K562 (cell line): ENCODE measurements around the gene TENM4. TPM values are rescaled to one million over a fixed set of nuclear protein-coding genes. Genes with fewer than 3 reads are reported as not detected.

ENCODE experiments used
- ATAC-seq: fragments of 200-7000 bp; cut with Tn5 transposase; 3 replicates; pipeline ENCODE4 v1.9.1; 2020; ENCODE audit warnings: moderate library complexity
- BruUV-seq: library from RNA; stranded (reverse); fragments of 400-500 nt; replicated peaks from 2 replicates; lab custom pipeline; 2021; lab: Mats Ljungman, UMichigan
- CTCF ChIA-PET: fragments of 300-600 bp; formaldehyde crosslinking; extraction: SDS; loops from one replicate; lab custom pipeline; 2021; ENCODE audit warnings: low intra/inter-chr PET ratio; lab: Yijun Ruan, JAX
- POLR2A ChIA-PET: fragments of 300-600, 350-650 bp; sonication (Branson Sonifier 250); formaldehyde crosslinking; extraction: SDS; loops from one replicate; lab custom pipeline; 2021; ENCODE audit warnings: antibody characterized with exemption, inconsistent platforms; lab: Yijun Ruan, JAX
- DNase-seq, 4 experiments: peaks; one replicate each; pipeline versions ENCODE4 v3.0.0 to v3.0.0-alpha.2; 2011 to 2018; ENCODE audit warnings: low spot score in 3 of 4, mixed read lengths in 3 of 4; ENCODE audit errors: extremely low read depth in 1 of 4
- FAIRE-seq: peaks from 2 replicates; lab custom pipeline; 2011; peaks lifted over from hg19 to GRCh38; lab: Jason Lieb, UNC
- H2AFZ ChIP-seq: 2 replicates; pipeline ENCODE4 v1.6.0; 2011; ENCODE audit warnings: low read depth, low read length, control low read depth, inconsistent platforms
- H3K27ac ChIP-seq: fragments of 200-600 bp; 3 replicates; pipeline ENCODE4 v1.8.0; 2011; ENCODE audit warnings: low read depth, mild to moderate bottlenecking, control low read depth, inconsistent platforms, low read length, moderate library complexity, mixed read lengths; ENCODE audit errors: extremely low read depth
- H3K27me3 ChIP-seq, 2 experiments: fragments of 300-600 bp in 1 of 2; 2 replicates in 1 of 2; 3 replicates in 1 of 2; pipeline versions ENCODE4 v1.6.0 to v1.8.0; 2011; ENCODE audit warnings: inconsistent platforms in 2 of 2, low read length in 2 of 2, mild to moderate bottlenecking in 1 of 2, mixed read lengths in 1 of 2, moderate library complexity in 1 of 2; ENCODE audit not compliant: control insufficient read depth in 2 of 2, insufficient read depth in 2 of 2
- H3K36me3 ChIP-seq: fragments of 300-600 bp; 3 replicates; pipeline ENCODE4 v1.8.0; 2011; ENCODE audit warnings: mild to moderate bottlenecking, low read length, inconsistent platforms; ENCODE audit not compliant: control insufficient read depth, insufficient read depth
- H3K4me1 ChIP-seq, 2 experiments: fragments of 200-600 bp in 1 of 2; replicated peaks in 1 of 2; 2 replicates in 1 of 2; 3 replicates in 1 of 2; pipeline versions ENCODE4 v1.5.1 to v1.8.0; 2011; ENCODE audit warnings: inconsistent platforms in 2 of 2, low read length in 2 of 2, mild to moderate bottlenecking in 1 of 2, mixed read lengths in 1 of 2, moderate library complexity in 1 of 2; ENCODE audit not compliant: control insufficient read depth in 2 of 2, insufficient read depth in 2 of 2
- H3K4me2 ChIP-seq: 2 replicates; pipeline ENCODE4 v1.6.1; 2011; ENCODE audit warnings: low read length, control low read depth, inconsistent platforms, mixed read lengths; ENCODE audit not compliant: insufficient read depth
- H3K4me3 ChIP-seq: fragments of 200-600 bp; sonication (generic), shearing (Covaris generic); 2 replicates; pipeline ENCODE4 v1.5.1; 2016; ENCODE audit warnings: control low read depth, inconsistent platforms
- H3K79me2 ChIP-seq: fragments of 200-600 bp; 3 replicates; pipeline ENCODE4 v1.8.0; 2011; ENCODE audit warnings: low read length, inconsistent platforms; ENCODE audit not compliant: control insufficient read depth, insufficient read depth
- H3K9ac ChIP-seq, 2 experiments: 2 replicates each; pipeline versions ENCODE4 v1.6.0 to v1.6.1; 2011; ENCODE audit warnings: low read depth in 2 of 2, low read length in 2 of 2, control low read depth in 1 of 2, inconsistent platforms in 1 of 2, mild to moderate bottlenecking in 1 of 2, mixed read lengths in 1 of 2; ENCODE audit not compliant: insufficient read depth in 1 of 2
- H3K9me1 ChIP-seq: one replicate; pipeline ENCODE4 v1.6.0; 2011; ENCODE audit warnings: inconsistent platforms, mild to moderate bottlenecking, low read length, moderate library complexity; ENCODE audit not compliant: control insufficient read depth, insufficient read depth
- H3K9me3 ChIP-seq: replicated peaks from 2 replicates; pipeline ENCODE4 v1.5.1; 2011; ENCODE audit warnings: low read depth, low read length, inconsistent platforms; ENCODE audit not compliant: control insufficient read depth, insufficient read depth
- H4K20me1 ChIP-seq: replicated peaks from 2 replicates; pipeline ENCODE4 v1.6.1; 2011; ENCODE audit warnings: low read length, inconsistent platforms, mixed read lengths; ENCODE audit not compliant: control insufficient read depth, insufficient read depth
- BCL6 ChIP-seq: fragments of 250-450 bp; sonication (Bioruptor Pico); IDR thresholded peaks from 2 replicates; pipeline ENCODE4 v1.4.0; 2020
- BMI1 ChIP-seq: fragments of 150-350 bp; IDR thresholded peaks from 2 replicates; pipeline ENCODE4 v1.6.1; 2014; ENCODE audit warnings: low read length
- CHD4 ChIP-seq: fragments of 200-600 bp; sonication (generic); IDR thresholded peaks from 3 replicates; pipeline ENCODE4 v1.6.1; 2012; ENCODE audit warnings: low read depth, mild to moderate bottlenecking, mixed read lengths, low read length, inconsistent platforms; ENCODE audit not compliant: insufficient read depth, insufficient replicate concordance, poor library complexity, severe bottlenecking
- EGR1 ChIP-seq: fragments of 450-650 bp; conservative IDR thresholded peaks from 2 replicates; pipeline ENCODE4 v1.6.1; 2017; ENCODE audit warnings: mild to moderate bottlenecking
- ELF2 ChIP-seq: fragments of 250-450 bp; sonication (Bioruptor Pico); IDR thresholded peaks from 2 replicates; pipeline ENCODE4 v1.5.0; 2021; ENCODE audit warnings: mild to moderate bottlenecking
- ETV1 ChIP-seq: fragments of 450-650 bp; conservative IDR thresholded peaks from 2 replicates; pipeline ENCODE4 v1.6.1; 2016; ENCODE audit warnings: missing genetic modification characterization, control low read depth, low read depth, missing compliant biosample characterization
- ILK ChIP-seq: fragments of 450-650 bp; IDR thresholded peaks from 2 replicates; pipeline ENCODE4 v1.6.1; 2016; ENCODE audit warnings: missing genetic modification characterization, low read depth, mild to moderate bottlenecking, missing compliant biosample characterization, moderate library complexity, borderline replicate concordance
- RFX1 ChIP-seq: fragments of 450-650 bp; IDR thresholded peaks from 2 replicates; pipeline ENCODE4 v1.6.1; 2016; ENCODE audit warnings: mild to moderate bottlenecking, moderate library complexity
- THRB ChIP-seq: fragments of 450-650 bp; formaldehyde crosslinking; conservative IDR thresholded peaks from 2 replicates; pipeline ENCODE4 v1.4.0; 2022; ENCODE audit warnings: mild to moderate bottlenecking, missing genetic modification characterization
- U2AF1 ChIP-seq: fragments of 200-400 bp; formaldehyde crosslinking; optimal IDR thresholded peaks from 2 replicates; pipeline ENCODE3; 2017; ENCODE audit warnings: mild to moderate bottlenecking, low read depth, low read length, moderate library complexity
- ZKSCAN3 ChIP-seq: fragments of 250-450 bp; sonication (Bioruptor Pico); IDR thresholded peaks from 2 replicates; pipeline ENCODE4 v1.4.0; 2020
- ZNF175 ChIP-seq: fragments of 200-800 bp; sonication (Bioruptor generic); IDR thresholded peaks from 2 replicates; pipeline ENCODE4 v1.6.1; 2016; ENCODE audit warnings: low read depth, mild to moderate bottlenecking, missing genetic modification characterization, missing compliant biosample characterization
- WGBS: fragments of 100-300 bp; shearing (Covaris generic); methylation state at CpG from one replicate; pipeline ENCODE4 v1.1.6; 2016; ENCODE audit warnings: low coverage, mixed read lengths; ENCODE audit not compliant: insufficient coverage; ENCODE audit errors: missing lambda C conversion rate; 5-methylcytosine and 5-hydroxymethylcytosine counted together
- in situ Hi-C: fragments of 300-500 bp; cut with MboI; formaldehyde crosslinking; loops from 4 replicates; pipeline ENCODE4 v1.15.0; 2018; ENCODE audit warnings: inconsistent platforms, mixed read lengths
- intact Hi-C: fragments of 100-400 bp; cut with micrococcal nuclease; formaldehyde crosslinking; loops from 2 replicates; pipeline ENCODE4 v1.14.2; 2022
- polyA plus RNA-seq, 8 experiments: library from polyadenylated mRNA; depleted of rRNA in 4 of 8; stranded (reverse) in 5 of 8; unstranded in 3 of 8; fragments of >200 nt; fragmentation: Nextera tagmentation in 2 of 8; fragmentation: Illumina TruSeq in 1 of 8; extraction: Ambion mirVana in 2 of 8; extraction: Trizol in 1 of 8; gene quantifications; 2 replicates each; pipeline versions ENCODE4 v1.2.1 to v1.2.3, GENCODE V29; 2011 to 2014; ENCODE audit warnings: inconsistent platforms in 1 of 8, missing spikeins in 1 of 8
- total RNA-seq, 7 experiments: library from RNA; depleted of rRNA in 6 of 7; stranded (reverse); fragments of >200 nt in 6 of 7; fragmentation: Illumina TruSeq in 2 of 7; extraction: Trizol in 2 of 7; gene quantifications; 2 replicates each; pipeline versions ENCODE4 v1.2.1 to v1.2.3, GENCODE V29; 2011 to 2021; ENCODE audit warnings: low replicate concordance in 1 of 7
- TF ChIP-seq, protein P1 (sequence below): fragments of 450-650 bp; IDR thresholded peaks from 2 replicates; pipeline ENCODE4 v1.6.1; 2017; ENCODE audit warnings: mild to moderate bottlenecking, moderate library complexity

The TENM4 gene
- total and polyA plus RNA-seq, 9 of the 15 experiments (the other 6 are each of a cell fraction or from before 2014, with no cell fraction given) = 0.16 TPM; not detected in 8

DNA sequence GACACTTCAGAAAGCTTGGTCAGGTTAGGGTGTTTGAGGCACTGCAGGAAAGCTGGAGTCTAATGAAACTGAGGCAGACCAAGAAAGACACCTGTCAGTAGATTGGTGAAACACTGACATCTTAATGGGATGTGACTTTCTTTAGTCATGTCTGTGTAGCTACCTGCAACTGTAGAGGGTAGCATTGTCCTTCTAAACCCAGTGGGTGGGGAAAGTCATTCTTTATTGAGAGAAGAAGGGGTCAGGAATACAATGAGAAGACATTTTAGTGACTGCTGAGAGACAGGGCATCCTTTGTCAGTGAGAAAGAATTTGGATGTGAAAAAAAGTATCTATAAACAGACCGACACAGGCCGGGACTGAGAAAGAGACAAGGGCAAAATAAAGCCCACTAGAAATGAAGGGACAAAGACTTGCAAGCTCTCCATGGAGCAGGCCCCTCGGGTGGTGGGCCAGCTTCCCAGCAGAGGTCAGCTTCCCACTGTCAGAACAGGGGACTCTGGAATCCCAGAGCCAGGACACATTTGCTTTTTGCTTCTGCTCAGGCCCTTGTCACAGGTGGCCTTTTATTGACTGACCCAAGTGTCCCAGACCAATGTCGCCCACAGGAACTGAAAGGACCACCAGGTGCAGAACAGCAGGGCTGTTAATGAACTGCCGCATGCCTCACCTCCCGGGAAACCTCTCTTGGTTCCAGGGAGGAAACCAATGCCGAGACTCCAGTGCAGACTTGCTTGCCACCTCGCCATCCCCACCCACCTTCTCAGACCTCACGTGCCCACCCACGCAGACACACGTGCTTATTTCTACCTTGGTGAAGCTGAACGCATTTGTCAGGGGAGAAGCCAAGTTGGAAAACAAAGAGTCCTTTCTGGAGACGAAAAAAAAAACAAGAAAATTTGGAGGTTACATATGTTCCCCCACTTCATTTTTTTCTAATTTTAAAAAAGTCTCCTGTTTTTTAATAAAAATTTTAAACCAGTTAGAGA is 212.8 kb downstream of the TENM4 start:
- Histone ChIP-seq H3K27ac (no peak overlapping the region), H3K4me3 (no peak overlapping the region), H3K36me3 (no peaks in the 10 kb centered on the region), H3K9me3 (no peaks in the 10 kb centered on the region), H3K9me1 (no peaks in the 10 kb centered on the region), H4K20me1 (no peaks in the 10 kb centered on the region), H3K27me3 (no peaks in the 10 kb centered on the region), H3K4me2 (no peak overlapping the region), H2AFZ (no peak overlapping the region), H3K4me1 (no peaks in the 10 kb centered on the region), H3K79me2 (no peaks in the 10 kb centered on the region), H3K9ac (no peak overlapping the region)
- no peak for FAIRE-seq
- in situ Hi-C loops = no loop called here
- no TSS peak for BruUV-seq
- intact Hi-C loops = no loop called here
- DNase-seq = no peak
- CTCF ChIA-PET = no interaction called here
- no peak for ATAC-seq
- WGBS = under 1% methylated on average over 13 of the region's 13 CpGs
- POLR2A ChIA-PET = no interaction called here
- TF ChIP-seq ELF2 (no peak), EGR1 (0 out of 2 replicates have a peak, but pooled peaks have one; percentile 8)

DNA sequence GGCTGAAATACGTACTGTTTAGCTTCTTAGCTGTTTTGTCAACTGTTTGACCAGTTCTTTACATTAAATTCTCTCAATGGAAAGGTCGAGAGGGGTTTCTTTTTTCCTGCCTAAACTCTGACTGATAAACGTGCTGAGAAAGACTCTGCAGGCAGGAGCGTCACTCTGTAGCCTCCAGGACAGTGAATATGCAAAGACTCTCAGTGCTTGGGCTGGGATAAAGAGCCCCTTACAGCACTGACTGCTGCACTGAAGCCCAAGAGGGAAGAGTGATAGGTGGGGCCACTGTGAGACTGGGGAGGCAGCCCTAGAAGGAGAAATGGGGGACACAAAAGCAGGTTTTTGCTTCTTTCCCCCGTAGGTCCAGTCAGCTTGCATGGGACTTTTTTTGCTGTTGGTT is 213.5 kb downstream of the TENM4 start:
- ChIA-PET POLR2A (no interaction called here), CTCF (no interaction called here)
- H2AFZ ChIP-seq = no peak overlapping the region
- in situ Hi-C loops = no loop called here
- WGBS = 0% methylated on average over 5 of the region's 5 CpGs
- H3K9me3 ChIP-seq = no peaks in the 10 kb centered on the region
- no peaks in the 10 kb centered on the region for H4K20me1 ChIP-seq
- no peak for ATAC-seq
- FAIRE-seq = no peak
- H3K27ac ChIP-seq = no peak overlapping the region
- no peak for DNase-seq
- H3K4me1 ChIP-seq = no peaks in the 10 kb centered on the region
- no peaks in the 10 kb centered on the region for H3K79me2 ChIP-seq
- no TSS peak for BruUV-seq
- H3K36me3 ChIP-seq = no peaks in the 10 kb centered on the region
- intact Hi-C loops = no loop called here
- H3K9me1 ChIP-seq = no peaks in the 10 kb centered on the region
- no peak overlapping the region for H3K4me2 ChIP-seq
- H3K4me3 ChIP-seq = no peak overlapping the region
- no peak overlapping the region for H3K9ac ChIP-seq
- H3K27me3 ChIP-seq = no peaks in the 10 kb centered on the region
- TF ChIP-seq BCL6 (CRISPR knock-in tag) = no peak
- TF ChIP-seq, protein P1, sequence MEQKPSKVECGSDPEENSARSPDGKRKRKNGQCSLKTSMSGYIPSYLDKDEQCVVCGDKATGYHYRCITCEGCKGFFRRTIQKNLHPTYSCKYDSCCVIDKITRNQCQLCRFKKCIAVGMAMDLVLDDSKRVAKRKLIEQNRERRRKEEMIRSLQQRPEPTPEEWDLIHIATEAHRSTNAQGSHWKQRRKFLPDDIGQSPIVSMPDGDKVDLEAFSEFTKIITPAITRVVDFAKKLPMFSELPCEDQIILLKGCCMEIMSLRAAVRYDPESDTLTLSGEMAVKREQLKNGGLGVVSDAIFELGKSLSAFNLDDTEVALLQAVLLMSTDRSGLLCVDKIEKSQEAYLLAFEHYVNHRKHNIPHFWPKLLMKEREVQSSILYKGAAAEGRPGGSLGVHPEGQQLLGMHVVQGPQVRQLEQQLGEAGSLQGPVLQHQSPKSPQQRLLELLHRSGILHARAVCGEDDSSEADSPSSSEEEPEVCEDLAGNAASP = no peak
- no peak for TF ChIP-seq THRB (CRISPR knock-in tag)
- TF ChIP-seq BMI1 = no peak
- no peak for TF ChIP-seq ILK
- no peak for TF ChIP-seq ZNF175 (CRISPR knock-in tag)
- TF ChIP-seq ZKSCAN3 (CRISPR knock-in tag) = no peak
- no peak for TF ChIP-seq U2AF1
- no peak for TF ChIP-seq RFX1
- TF ChIP-seq CHD4 = no peak
- TF ChIP-seq ETV1 (tag) = no peak
